ENCODE results near the gene YTHDF2. TPM values are rescaled to one million over a fixed set of nuclear protein-coding genes. Genes with fewer than 3 reads are reported as not detected.
"Not testable (repeated sequence)": the region's sequence is repeated elsewhere in the genome, so short reads cannot be mapped to it uniquely, and the experiment has no call there.

The YTHDF2 gene
- total RNA-seq, 1 donor from 2014 or later = 150 TPM

DNA sequence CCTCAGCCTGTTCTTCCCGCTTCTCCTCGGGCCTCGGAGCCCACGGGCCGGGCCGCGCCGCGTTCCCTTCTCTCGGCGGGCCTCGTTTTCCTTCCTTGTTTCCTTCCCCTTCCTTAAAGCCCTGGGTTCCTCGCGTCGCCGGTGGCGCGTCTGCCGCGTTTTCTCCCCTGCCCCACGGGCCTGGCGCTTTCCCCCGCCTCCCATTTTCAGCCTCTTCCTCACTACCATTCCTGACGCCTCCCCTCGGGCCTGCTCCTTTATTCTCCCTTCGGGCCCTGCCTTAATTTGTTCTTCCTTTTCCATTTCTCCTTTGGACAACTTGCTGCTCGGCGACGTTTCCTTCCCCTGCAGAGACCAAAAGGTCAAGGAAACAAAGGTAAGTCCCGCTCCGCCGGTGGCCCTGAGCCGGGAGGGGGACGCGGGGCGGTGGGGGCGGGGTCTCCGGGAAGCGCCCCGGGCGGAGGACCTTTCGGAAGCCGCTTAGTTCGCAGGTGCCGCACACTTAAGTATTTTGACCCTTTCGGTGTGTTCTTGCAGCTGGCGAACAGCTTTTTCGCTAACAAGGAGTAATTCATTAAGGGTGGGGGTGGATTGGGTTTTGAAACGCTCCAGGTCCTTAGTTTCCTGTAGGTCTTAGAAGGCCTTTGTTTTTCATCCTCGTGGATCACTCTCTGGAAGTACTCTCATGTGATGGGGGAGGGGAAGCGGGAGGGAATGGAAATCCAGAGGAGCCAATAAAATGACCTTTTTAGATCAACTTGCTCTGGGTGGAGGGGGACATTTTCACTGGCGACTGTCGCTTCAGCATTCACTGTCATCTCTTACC, 780 bp downstream of the YTHDF2 start:
- Mint-ChIP-seq H3K4me1 (peaks cover 49% of the 10 kb centered on the region), H3K27me3 (ENCODE audit: low read depth) (peaks cover 4% of the 10 kb centered on the region), H3K9me3 (no peaks in the 10 kb centered on the region), H3K36me3 (ENCODE audit: low read depth) (peaks cover 25% of the 10 kb centered on the region), H3K27ac (ENCODE audit: unreplicated experiment) (peak overlapping the region; percentile 99), H3K4me3 (peak overlapping the region; percentile 96)
- TF ChIP-seq, protein P1, sequence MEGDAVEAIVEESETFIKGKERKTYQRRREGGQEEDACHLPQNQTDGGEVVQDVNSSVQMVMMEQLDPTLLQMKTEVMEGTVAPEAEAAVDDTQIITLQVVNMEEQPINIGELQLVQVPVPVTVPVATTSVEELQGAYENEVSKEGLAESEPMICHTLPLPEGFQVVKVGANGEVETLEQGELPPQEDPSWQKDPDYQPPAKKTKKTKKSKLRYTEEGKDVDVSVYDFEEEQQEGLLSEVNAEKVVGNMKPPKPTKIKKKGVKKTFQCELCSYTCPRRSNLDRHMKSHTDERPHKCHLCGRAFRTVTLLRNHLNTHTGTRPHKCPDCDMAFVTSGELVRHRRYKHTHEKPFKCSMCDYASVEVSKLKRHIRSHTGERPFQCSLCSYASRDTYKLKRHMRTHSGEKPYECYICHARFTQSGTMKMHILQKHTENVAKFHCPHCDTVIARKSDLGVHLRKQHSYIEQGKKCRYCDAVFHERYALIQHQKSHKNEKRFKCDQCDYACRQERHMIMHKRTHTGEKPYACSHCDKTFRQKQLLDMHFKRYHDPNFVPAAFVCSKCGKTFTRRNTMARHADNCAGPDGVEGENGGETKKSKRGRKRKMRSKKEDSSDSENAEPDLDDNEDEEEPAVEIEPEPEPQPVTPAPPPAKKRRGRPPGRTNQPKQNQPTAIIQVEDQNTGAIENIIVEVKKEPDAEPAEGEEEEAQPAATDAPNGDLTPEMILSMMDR (conservative IDR thresholded peaks at IDR 0.05) = no peak
- peak; percentile 55 for DNase-seq (ENCODE audit: low read depth, low spot score)

DNA sequence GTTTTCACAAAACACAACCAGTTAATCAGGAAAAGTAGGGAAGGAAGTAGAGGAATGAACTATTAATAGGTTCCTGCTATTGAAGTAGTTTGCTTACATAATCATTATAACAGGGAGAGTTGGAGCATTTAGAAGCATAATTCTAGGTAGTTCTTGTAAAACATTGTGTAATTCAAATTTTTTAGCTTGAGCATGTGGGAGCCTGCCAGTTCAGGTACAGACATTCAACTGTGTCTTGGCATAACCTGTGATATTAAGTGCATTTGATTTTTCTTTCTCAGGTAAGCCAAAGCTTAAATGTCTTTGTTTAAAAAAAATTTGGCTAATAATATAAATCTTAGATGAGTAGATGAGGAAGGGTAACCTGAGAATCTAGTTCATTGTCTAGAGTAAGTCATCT, 3.4 kb downstream of the YTHDF2 start:
- peaks cover 4% of the 10 kb centered on the region for H3K27me3 Mint-ChIP-seq (ENCODE audit: low read depth)
- TF ChIP-seq, protein P1 (conservative IDR thresholded peaks at IDR 0.05) = no peak
- no peaks in the 10 kb centered on the region for H3K9me3 Mint-ChIP-seq
- no peak for DNase-seq (ENCODE audit: low read depth, low spot score)
- peaks cover 45% of the 10 kb centered on the region for H3K36me3 Mint-ChIP-seq (ENCODE audit: low read depth)
- peak overlapping the region; percentile 96 for H3K4me3 Mint-ChIP-seq
- peaks cover 73% of the 10 kb centered on the region for H3K4me1 Mint-ChIP-seq
- no peak overlapping the region for H3K27ac Mint-ChIP-seq (ENCODE audit: unreplicated experiment)

DNA sequence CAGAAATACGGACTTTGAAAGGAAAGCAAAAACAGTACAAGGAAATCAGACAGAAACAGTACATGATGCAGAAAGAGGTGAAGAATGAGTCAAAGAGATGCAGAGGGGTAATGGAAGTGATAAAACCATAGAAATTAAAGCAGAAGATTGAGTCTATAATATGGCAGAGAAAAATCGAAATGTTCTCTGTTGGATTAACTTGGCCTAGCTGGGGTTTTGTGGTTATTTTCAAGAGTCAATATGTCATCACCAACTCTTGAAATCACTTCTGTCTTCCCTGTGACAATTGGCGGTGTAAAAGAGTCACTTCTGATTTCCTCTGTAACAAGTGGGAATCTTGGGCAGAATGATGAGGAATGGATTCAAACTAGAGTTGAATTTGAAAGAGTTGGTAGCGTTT, 7.4 kb downstream of the YTHDF2 start:
- no peaks in the 10 kb centered on the region for H3K9me3 Mint-ChIP-seq
- TF ChIP-seq, protein P1 (conservative IDR thresholded peaks at IDR 0.05) = no peak
- H3K27me3 Mint-ChIP-seq (ENCODE audit: low read depth) = no peaks in the 10 kb centered on the region
- no peak overlapping the region for H3K27ac Mint-ChIP-seq (ENCODE audit: unreplicated experiment)
- no peak for DNase-seq (ENCODE audit: low read depth, low spot score)
- H3K36me3 Mint-ChIP-seq (ENCODE audit: low read depth) = peaks cover 40% of the 10 kb centered on the region
- H3K4me3 Mint-ChIP-seq = peak overlapping the region; percentile 54
- H3K4me1 Mint-ChIP-seq = peaks cover 65% of the 10 kb centered on the region

DNA sequence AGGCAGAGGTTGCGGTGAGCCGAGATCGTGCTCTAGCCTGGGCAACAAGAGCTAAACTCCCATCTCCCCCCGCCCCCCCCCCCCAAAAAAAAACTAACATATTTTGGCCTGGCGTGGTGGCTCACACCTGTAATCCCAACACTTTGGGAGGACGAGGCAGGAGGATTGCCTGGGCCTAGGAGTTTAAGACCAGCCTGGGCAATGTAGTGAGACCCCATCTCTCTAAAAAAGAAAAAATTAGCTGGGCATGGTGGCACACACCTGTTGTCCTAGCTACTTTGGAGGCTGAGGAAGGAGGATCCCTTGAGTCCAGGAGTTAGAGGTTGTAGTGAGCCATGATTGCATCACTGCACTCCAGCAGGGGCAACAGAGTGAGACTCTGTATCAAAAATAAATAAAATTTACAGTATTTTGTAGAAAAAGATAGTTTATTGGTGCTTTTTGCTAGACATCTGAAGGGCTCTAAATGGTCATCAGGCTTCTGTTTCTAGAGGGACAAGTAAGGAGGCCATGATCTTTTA, 9.0 kb downstream of the YTHDF2 start:
- no peak overlapping the region for H3K27ac Mint-ChIP-seq (ENCODE audit: unreplicated experiment)
- DNase-seq (ENCODE audit: low read depth, low spot score) = no peak
- no peaks in the 10 kb centered on the region for H3K27me3 Mint-ChIP-seq (ENCODE audit: low read depth)
- H3K9me3 Mint-ChIP-seq = no peaks in the 10 kb centered on the region
- TF ChIP-seq, protein P1 (conservative IDR thresholded peaks at IDR 0.05) = no peak
- H3K4me3 Mint-ChIP-seq = peak overlapping the region; percentile 19
- H3K36me3 Mint-ChIP-seq (ENCODE audit: low read depth) = peaks cover 41% of the 10 kb centered on the region
- H3K4me1 Mint-ChIP-seq = peaks cover 67% of the 10 kb centered on the region

DNA sequence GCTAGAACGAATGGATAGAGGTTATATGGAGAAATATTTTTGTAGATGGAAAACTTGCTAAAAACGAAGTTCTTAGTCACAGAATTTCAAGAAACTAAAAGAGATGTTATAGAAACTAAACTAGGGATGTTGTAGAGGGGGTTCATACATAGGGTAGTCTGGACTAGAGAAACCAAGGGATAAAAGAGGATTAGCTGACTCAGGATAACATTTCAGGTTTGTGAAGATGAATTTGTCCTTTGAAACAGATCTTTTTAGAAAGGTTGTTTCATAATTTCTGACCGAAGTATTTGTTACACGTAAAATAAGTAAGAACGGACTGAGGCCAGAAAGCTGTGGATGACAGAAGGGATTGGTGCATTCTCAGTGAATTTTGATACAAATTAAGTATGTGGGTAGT, 13.6 kb downstream of the YTHDF2 start:
- no peaks in the 10 kb centered on the region for H3K9me3 Mint-ChIP-seq
- TF ChIP-seq, protein P1 (conservative IDR thresholded peaks at IDR 0.05) = no peak
- H3K4me1 Mint-ChIP-seq = peaks cover 45% of the 10 kb centered on the region
- peaks cover 20% of the 10 kb centered on the region for H3K36me3 Mint-ChIP-seq (ENCODE audit: low read depth)
- no peak overlapping the region for H3K27ac Mint-ChIP-seq (ENCODE audit: unreplicated experiment)
- H3K27me3 Mint-ChIP-seq (ENCODE audit: low read depth) = no peaks in the 10 kb centered on the region
- H3K4me3 Mint-ChIP-seq = peak overlapping the region; percentile 39
- DNase-seq (ENCODE audit: low read depth, low spot score) = no peak

DNA sequence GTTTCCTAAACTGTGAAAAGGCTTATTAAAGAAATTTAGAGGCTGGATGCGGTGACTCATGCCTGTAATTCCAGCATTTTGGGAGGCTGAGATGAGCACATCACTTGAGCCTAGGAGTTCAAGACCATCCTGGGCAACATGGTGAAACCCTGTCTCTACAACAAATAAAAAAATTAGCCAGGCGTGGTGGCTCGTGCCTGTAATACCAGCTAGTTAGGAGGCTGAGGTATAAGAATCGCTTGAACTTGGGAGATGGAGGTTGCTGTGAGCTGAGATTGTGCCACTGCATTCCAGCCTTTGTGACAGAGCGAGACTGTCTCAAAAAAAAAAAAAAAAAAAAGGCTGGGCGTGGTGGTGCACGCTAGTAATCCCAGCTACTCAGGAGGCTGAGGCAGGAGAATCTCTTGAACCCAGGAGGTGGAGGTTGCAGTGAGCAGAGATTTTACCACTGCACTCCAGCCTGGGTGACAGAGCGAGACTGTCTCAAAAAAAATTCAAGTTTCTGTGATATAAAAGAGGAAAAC, 14.1 kb downstream of the YTHDF2 start:
- H3K4me1 Mint-ChIP-seq = peaks cover 45% of the 10 kb centered on the region
- not testable (repeated sequence) for H3K9me3 Mint-ChIP-seq; DNase-seq (ENCODE audit: low read depth, low spot score); H3K4me3 Mint-ChIP-seq; H3K27ac Mint-ChIP-seq (ENCODE audit: unreplicated experiment); H3K27me3 Mint-ChIP-seq (ENCODE audit: low read depth)
- peaks cover 20% of the 10 kb centered on the region for H3K36me3 Mint-ChIP-seq (ENCODE audit: low read depth)

Measured in neural crest cell (in vitro differentiated cells).